Stimulated activated CD8-positive, alpha-beta memory T cell treated with anti-CD3 and anti-CD28 coated beads, Interleukin-7, amount 100 ng/mL, for 48 hours (primary cell): ENCODE results near the gene BTG2.
"Not testable (repeated sequence)": the region's sequence is repeated elsewhere in the genome, so short reads cannot be mapped to it uniquely, and the experiment has no call there.

Experiments
- DNase-seq, 2 donors: peaks; one replicate each; pipeline ENCODE4 v3.0.0-alpha.2; 2020; ENCODE audit warnings: low read depth in 1 of 2; ENCODE audit errors: extremely low read depth in 1 of 2

Gene BTG2

GRCh38 chr1:203311368-203312301 lies 6.3 kb downstream of the BTG2 start:
- DNase-seq = no peak

GRCh38 chr1:203314025-203314759 lies 8.9 kb downstream of the BTG2 start:
- not testable (repeated sequence) for DNase-seq

GRCh38 chr1:203316626-203317093 lies 11.3 kb downstream of the BTG2 start:
- DNase-seq = no peak

- DNase-seq = no peak
Measured at GRCh38 chr1:203317429-203318228, 12.3 kb downstream of the BTG2 start.

GRCh38 chr1:203318229-203318517 lies 12.9 kb downstream of the BTG2 start:
- DNase-seq = no peak

- no peak for DNase-seq
Measured at GRCh38 chr1:203320591-203321272, 15.4 kb downstream of the BTG2 start.

GRCh38 chr1:203321273-203322052 lies 16.1 kb downstream of the BTG2 start:
- DNase-seq = no peak

GRCh38 chr1:203322500-203323179 lies 17.3 kb downstream of the BTG2 start:
- no peak for DNase-seq

- no peak for DNase-seq
Measured at GRCh38 chr1:203323587-203323986, 18.3 kb downstream of the BTG2 start.

GRCh38 chr1:203324105-203325025 lies 19.0 kb downstream of the BTG2 start:
- no peak for DNase-seq

- DNase-seq = peak in 1 of 2 donors; percentile 48
Measured at GRCh38 chr1:203325026-203325417, 19.7 kb downstream of the BTG2 start.

GRCh38 chr1:203325418-203326091 lies 20.2 kb downstream of the BTG2 start:
- DNase-seq = no peak

- peak; percentile 91 to 92 for DNase-seq
Measured at GRCh38 chr1:203326830-203327683, 21.7 kb downstream of the BTG2 start.

GRCh38 chr1:203327684-203328457 lies 22.6 kb downstream of the BTG2 start:
- DNase-seq = no peak

GRCh38 chr1:203328714-203329122 lies 23.4 kb downstream of the BTG2 start:
- DNase-seq = no peak

- no peak for DNase-seq
Measured at GRCh38 chr1:203331224-203331623, 25.9 kb downstream of the BTG2 start.
